Type B pancreatic cell (in vitro differentiated cells): ENCODE results near the gene HECW1. TPM values are rescaled to one million over a fixed set of nuclear protein-coding genes. Genes with fewer than 3 reads are reported as not detected.

Experiments used
- DNase-seq: peaks from one replicate; pipeline ENCODE4 v3.0.0; 2021; ENCODE audit warnings: mixed read lengths; ENCODE audit not compliant: unreplicated experiment; ENCODE audit errors: extremely low spot score
- H3K27ac Mint-ChIP-seq: 2 replicates; pipeline ENCODE4 v1.8.0; 2021; ENCODE audit warnings: mild to moderate bottlenecking, mixed read lengths
- H3K27me3 Mint-ChIP-seq: 2 replicates; pipeline ENCODE4 v1.8.0; 2021; ENCODE audit warnings: mixed read lengths
- H3K36me3 Mint-ChIP-seq: 2 replicates; pipeline ENCODE4 v1.8.0; 2021; ENCODE audit warnings: mixed read lengths
- H3K4me1 Mint-ChIP-seq: one replicate; pipeline ENCODE4 v1.8.0; 2021; ENCODE audit warnings: mixed read lengths; ENCODE audit not compliant: unreplicated experiment
- H3K4me3 Mint-ChIP-seq: 2 replicates; pipeline ENCODE4 v1.8.0; 2021; ENCODE audit warnings: mild to moderate bottlenecking, mixed read lengths
- H3K9me3 Mint-ChIP-seq: 2 replicates; pipeline ENCODE4 v1.8.0; 2021; ENCODE audit warnings: mixed read lengths
- CTCF ChIP-seq: fragments of 200-600 bp; sonication (generic); conservative IDR thresholded peaks from 2 replicates; pipeline ENCODE4 v1.5.0; 2021; ENCODE audit warnings: antibody characterized with exemption, mild to moderate bottlenecking
- total RNA-seq: library from RNA; stranded (reverse); gene quantifications from 2 replicates; pipeline ENCODE4 v1.2.1, GENCODE V29; 2021; ENCODE audit warnings: low replicate concordance

Gene HECW1
- total RNA-seq, 1 donor from 2014 or later = 1.4 TPM

GRCh38 chr7:43491123-43491522, 378.7 kb downstream of the HECW1 start:
- TF ChIP-seq CTCF = no peak
- no peak overlapping the region for H3K27ac Mint-ChIP-seq
- DNase-seq = no peak
- no peaks in the 10 kb centered on the region for H3K9me3 Mint-ChIP-seq
- H3K36me3 Mint-ChIP-seq = no peaks in the 10 kb centered on the region
- H3K27me3 Mint-ChIP-seq = peaks cover 12% of the 10 kb centered on the region
- peaks cover 6% of the 10 kb centered on the region for H3K4me1 Mint-ChIP-seq
- no peak overlapping the region for H3K4me3 Mint-ChIP-seq

GRCh38 chr7:43491984-43492383, 379.5 kb downstream of the HECW1 start:
- no peaks in the 10 kb centered on the region for H3K36me3 Mint-ChIP-seq

DNA sequence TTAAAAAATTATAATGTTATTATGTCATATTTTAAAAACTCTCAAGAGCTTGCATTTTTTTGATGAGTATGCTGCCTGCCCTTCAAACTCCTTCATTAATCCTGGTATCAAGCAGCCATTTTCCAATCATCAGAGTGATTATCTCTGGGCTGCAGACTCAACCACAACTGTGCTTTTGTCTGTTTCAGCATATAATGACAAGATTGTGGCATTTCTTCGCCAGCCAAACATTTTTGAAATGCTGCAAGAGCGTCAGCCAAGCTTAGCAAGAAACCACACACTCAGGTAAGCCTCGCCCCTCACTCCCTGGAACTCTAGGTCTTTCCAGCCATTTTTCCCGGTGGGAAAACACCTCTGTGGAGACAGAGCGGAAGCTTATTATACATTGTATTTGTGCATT, 380.4 kb downstream of the HECW1 start:
- no peak for DNase-seq
- Mint-ChIP-seq H3K27ac (no peak overlapping the region), H3K27me3 (peaks cover 21% of the 10 kb centered on the region), H3K36me3 (peaks cover 3% of the 10 kb centered on the region), H3K4me1 (peaks cover 6% of the 10 kb centered on the region), H3K4me3 (no peak overlapping the region), H3K9me3 (peaks cover 4% of the 10 kb centered on the region)
- TF ChIP-seq CTCF = no peak

More at GRCh38 chr7:43491984-43492383, 379.5 kb downstream of the HECW1 start:
- Mint-ChIP-seq H3K27ac (no peak overlapping the region), H3K4me3 (no peak overlapping the region), H3K9me3 (no peaks in the 10 kb centered on the region), H3K27me3 (peaks cover 14% of the 10 kb centered on the region), H3K4me1 (peaks cover 6% of the 10 kb centered on the region)
- TF ChIP-seq CTCF = no peak
- no peak for DNase-seq

DNA sequence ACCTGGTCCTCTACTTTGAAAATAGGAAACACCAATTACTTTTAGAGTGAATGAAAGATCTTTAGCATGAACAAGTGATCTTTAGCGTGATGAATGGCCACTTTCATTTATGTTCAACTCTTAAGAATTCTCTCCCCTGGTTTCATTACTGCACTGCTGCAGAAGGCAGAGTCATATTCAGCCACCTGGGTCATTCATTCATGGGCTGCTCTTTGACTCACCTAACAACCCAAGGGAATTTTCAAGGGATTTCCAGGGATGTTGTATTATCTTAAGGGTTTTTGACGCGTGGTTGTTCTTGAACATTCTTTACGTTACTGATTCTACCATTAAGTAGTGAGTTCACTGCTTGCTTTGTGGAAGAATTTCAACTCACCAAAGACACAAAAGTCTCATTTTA, 383.1 kb downstream of the HECW1 start:
- DNase-seq = no peak
- no peak for TF ChIP-seq CTCF
- H3K27ac Mint-ChIP-seq = no peak overlapping the region
- no peaks in the 10 kb centered on the region for H3K4me1 Mint-ChIP-seq
- H3K9me3 Mint-ChIP-seq = peaks cover 4% of the 10 kb centered on the region
- peaks cover 3% of the 10 kb centered on the region for H3K36me3 Mint-ChIP-seq
- no peak overlapping the region for H3K4me3 Mint-ChIP-seq
- peaks cover 21% of the 10 kb centered on the region for H3K27me3 Mint-ChIP-seq

DNA sequence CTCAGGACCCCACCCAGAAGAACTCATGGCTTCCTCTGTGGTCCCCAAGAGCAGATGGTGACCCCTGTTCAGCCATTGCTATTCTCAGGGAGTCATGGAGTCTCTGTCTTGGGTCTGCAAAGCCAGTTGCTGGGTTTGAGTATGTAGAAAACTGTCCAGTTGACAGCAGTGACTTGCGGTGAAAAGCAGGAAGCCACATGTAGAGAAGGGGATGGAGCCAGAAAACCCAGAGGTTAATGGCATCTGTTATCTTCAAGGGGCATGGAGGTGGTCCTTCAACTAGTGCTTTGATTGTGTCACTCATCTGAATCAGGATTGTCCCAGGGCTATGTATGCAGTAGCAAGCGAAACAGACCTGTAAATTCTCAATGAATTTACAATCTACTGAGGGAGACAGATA, 384.1 kb downstream of the HECW1 start:
- Mint-ChIP-seq H3K9me3 (peaks cover 4% of the 10 kb centered on the region), H3K27me3 (peaks cover 21% of the 10 kb centered on the region), H3K36me3 (peaks cover 3% of the 10 kb centered on the region), H3K27ac (no peak overlapping the region), H3K4me3 (no peak overlapping the region), H3K4me1 (no peaks in the 10 kb centered on the region)
- TF ChIP-seq CTCF = no peak
- no peak for DNase-seq

DNA sequence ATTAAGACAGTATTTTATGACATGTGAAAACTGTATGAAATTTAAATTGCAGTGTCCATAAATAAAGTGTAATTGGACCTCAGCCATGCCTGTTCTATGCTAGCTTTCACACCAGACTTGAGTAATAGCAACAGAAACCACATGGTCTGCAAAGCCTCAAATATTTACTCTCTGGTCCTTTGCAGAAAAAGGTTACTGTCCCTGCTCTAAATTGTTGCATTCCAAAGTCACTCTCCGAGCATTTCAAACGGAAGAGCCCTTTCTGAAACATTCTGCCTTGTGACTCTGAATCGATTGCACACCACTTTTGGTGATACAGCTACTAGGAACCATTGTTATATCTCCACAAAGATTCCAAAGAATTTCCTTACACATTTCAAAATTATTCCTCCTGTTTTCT, 389.4 kb downstream of the HECW1 start:
- Mint-ChIP-seq H3K4me1 (no peaks in the 10 kb centered on the region), H3K36me3 (peaks cover 3% of the 10 kb centered on the region), H3K4me3 (no peak overlapping the region), H3K27ac (no peak overlapping the region), H3K9me3 (peaks cover 4% of the 10 kb centered on the region), H3K27me3 (peaks cover 9% of the 10 kb centered on the region)
- TF ChIP-seq CTCF = no peak
- no peak for DNase-seq
